Esophagus (tissue), 2 donors: Measurements from ENCODE around the gene USP20. TPM values are rescaled to one million over a fixed set of nuclear protein-coding genes. Genes with fewer than 3 reads are reported as not detected.

ENCODE experiments used
- H3K27ac ChIP-seq, 2 donors: one replicate each; pipeline ENCODE4 v1.5.1; 2013; ENCODE audit warnings: low read depth in 2 of 2, mild to moderate bottlenecking in 2 of 2, inconsistent platforms in 1 of 2, low read length in 1 of 2, moderate library complexity in 1 of 2
- H3K27me3 ChIP-seq, 2 donors: one replicate each; pipeline ENCODE4 v1.6.1; 2013; ENCODE audit warnings: low read length in 2 of 2, control low read depth in 1 of 2, mild to moderate bottlenecking in 1 of 2; ENCODE audit not compliant: insufficient read depth in 2 of 2, control insufficient read depth in 1 of 2
- H3K36me3 ChIP-seq, 2 donors: one replicate each; pipeline ENCODE4 v1.6.1; 2013; ENCODE audit warnings: low read length in 1 of 2; ENCODE audit not compliant: control insufficient read depth in 2 of 2, insufficient read depth in 2 of 2
- H3K4me1 ChIP-seq, 2 donors: one replicate each; pipeline ENCODE4 v1.6.1; 2013; ENCODE audit warnings: low read length in 1 of 2; ENCODE audit not compliant: control insufficient read depth in 2 of 2, insufficient read depth in 2 of 2
- H3K4me3 ChIP-seq, 2 donors: one replicate each; pipeline ENCODE4 v1.5.1; 2013; ENCODE audit warnings: low read length in 2 of 2, mild to moderate bottlenecking in 2 of 2, low read depth in 1 of 2, moderate library complexity in 1 of 2
- H3K9me3 ChIP-seq, 2 donors: one replicate each; pipeline ENCODE4 v1.6.1; 2013; ENCODE audit warnings: mild to moderate bottlenecking in 2 of 2, low read depth in 1 of 2, low read length in 1 of 2, moderate library complexity in 1 of 2; ENCODE audit not compliant: control insufficient read depth in 2 of 2, insufficient read depth in 1 of 2
- WGBS, 2 donors: extraction: QIAGEN DNeasy Blood & Tissue Kit; methylation state at CpG; one replicate each; pipeline ENCODE4 v1.1.7; 2013; 5-methylcytosine and 5-hydroxymethylcytosine counted together
- polyA plus RNA-seq, 2 donors: library from polyadenylated mRNA; stranded (reverse); fragments of 200-250 nt; gene quantifications; one replicate each; pipeline ENCODE4 v1.2.3, GENCODE V29; 2013
- donor health status: healthy with polysubstance abuse.
- donor health status: Bipolar disorder and iron deficiency.

USP20 gene
- polyA plus RNA-seq, 2 donors: 15.1 to 20.7 TPM

DNA sequence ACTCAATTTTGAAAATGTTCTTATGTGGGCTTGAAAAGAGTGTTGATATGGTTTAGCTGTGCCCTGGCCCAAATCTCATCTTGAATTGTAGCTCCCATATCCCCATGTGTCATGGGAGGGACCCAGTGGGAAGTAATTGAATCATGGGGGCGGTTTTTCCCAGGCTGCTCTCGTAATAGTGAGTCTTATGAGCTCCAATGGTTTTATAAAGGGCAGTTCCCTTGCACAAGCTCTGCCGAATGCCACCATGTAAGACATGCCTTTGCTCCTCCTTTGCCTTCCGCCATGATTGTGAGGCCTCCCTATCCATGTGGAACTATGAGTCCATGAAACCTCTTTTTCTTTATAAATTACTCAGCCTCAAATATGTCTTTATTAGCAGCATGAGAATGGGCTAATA, 71.0 kb downstream of the USP20 start:
- Histone ChIP-seq H3K36me3 (peaks cover 0 to 8% of the 10 kb centered on the region in 2 donors), H3K27ac (no peak overlapping the region), H3K4me1 (peaks cover 0 to 3% of the 10 kb centered on the region in 2 donors), H3K27me3 (no peaks in the 10 kb centered on the region), H3K9me3 (no peaks in the 10 kb centered on the region), H3K4me3 (no peak overlapping the region)
- WGBS, 2 donors: 96 to 97% methylated on average over 4 of the region's 4 CpGs

DNA sequence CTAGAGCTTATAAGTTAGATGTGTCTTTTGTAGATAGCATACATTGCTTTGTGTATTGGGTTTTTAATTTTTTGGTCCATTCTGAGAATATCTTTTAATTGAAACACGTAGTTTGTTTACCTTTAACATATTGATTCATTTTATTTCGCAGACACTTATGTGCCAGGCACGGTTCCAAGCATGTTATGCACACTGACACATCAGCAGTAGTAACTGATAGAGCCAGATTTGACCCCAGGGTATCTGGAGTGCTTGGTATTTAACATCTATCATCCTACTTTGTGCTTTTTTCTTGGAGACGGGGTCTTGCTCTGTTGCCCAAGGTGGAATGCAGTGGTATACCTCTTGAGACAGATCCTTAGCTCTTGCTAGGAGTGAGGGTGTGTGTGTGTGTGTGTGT, 71.9 kb downstream of the USP20 start:
- Histone ChIP-seq H3K27me3 (no peaks in the 10 kb centered on the region), H3K4me1 (peaks cover 0 to 3% of the 10 kb centered on the region in 2 donors), H3K4me3 (no peak overlapping the region), H3K36me3 (peaks cover 0 to 8% of the 10 kb centered on the region in 2 donors), H3K9me3 (no peaks in the 10 kb centered on the region), H3K27ac (no peak overlapping the region)
- WGBS, 2 donors: 93 to 95% methylated on average over 4 of the region's 4 CpGs

DNA sequence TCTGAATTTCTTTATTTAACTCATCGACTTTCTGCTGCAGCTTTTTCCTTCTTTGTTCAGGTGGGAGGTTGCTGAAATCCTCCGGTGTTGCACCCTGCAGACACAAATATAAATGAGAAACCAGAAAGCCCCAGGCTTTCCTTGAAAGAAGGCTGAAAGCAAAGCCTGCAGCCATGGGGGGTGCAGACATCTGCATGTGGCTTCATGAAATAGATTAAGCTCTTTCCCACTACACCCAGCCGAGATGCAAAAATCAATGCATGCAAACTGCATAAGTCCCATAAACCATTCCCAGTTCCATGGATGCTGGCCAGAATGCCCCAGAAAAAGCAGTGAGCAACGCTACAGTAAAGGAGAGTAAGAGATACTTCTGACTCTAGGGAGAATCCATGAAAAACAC, 73.6 kb downstream of the USP20 start:
- Histone ChIP-seq H3K27ac (no peak overlapping the region), H3K9me3 (no peaks in the 10 kb centered on the region), H3K36me3 (peaks cover 0 to 8% of the 10 kb centered on the region in 2 donors), H3K4me1 (peaks cover 0 to 3% of the 10 kb centered on the region in 2 donors), H3K27me3 (no peaks in the 10 kb centered on the region), H3K4me3 (no peak overlapping the region)
- 82 to 88% methylated on average over 4 of the region's 4 CpGs for WGBS, 2 donors

DNA sequence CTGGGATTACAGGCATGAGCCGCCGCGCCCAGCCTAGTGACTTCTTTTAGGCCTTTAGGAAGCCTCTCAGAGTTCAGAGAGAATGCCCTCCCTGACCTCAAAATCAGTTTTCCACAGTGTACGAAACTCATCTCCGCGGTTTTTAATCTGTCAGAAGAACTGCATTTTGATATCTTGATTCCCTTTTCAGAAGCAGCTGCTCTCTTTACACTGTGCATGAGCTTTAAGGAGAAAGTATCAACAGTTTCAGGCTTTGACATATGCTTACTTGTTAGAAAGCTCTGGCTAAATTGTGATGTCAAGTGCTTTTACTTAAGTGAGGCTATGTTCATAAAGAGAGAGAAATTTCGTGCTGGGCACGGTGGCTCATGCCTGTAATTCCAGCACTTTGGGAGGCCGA, 74.6 kb downstream of the USP20 start:
- Histone ChIP-seq H3K36me3 (peaks cover 0 to 8% of the 10 kb centered on the region in 2 donors), H3K9me3 (no peaks in the 10 kb centered on the region), H3K27me3 (no peaks in the 10 kb centered on the region), H3K4me3 (no peak overlapping the region), H3K27ac (no peak overlapping the region), H3K4me1 (peaks cover 0 to 3% of the 10 kb centered on the region in 2 donors)
- 91% methylated on average over 9 of the region's 9 CpGs for WGBS, 2 donors

DNA sequence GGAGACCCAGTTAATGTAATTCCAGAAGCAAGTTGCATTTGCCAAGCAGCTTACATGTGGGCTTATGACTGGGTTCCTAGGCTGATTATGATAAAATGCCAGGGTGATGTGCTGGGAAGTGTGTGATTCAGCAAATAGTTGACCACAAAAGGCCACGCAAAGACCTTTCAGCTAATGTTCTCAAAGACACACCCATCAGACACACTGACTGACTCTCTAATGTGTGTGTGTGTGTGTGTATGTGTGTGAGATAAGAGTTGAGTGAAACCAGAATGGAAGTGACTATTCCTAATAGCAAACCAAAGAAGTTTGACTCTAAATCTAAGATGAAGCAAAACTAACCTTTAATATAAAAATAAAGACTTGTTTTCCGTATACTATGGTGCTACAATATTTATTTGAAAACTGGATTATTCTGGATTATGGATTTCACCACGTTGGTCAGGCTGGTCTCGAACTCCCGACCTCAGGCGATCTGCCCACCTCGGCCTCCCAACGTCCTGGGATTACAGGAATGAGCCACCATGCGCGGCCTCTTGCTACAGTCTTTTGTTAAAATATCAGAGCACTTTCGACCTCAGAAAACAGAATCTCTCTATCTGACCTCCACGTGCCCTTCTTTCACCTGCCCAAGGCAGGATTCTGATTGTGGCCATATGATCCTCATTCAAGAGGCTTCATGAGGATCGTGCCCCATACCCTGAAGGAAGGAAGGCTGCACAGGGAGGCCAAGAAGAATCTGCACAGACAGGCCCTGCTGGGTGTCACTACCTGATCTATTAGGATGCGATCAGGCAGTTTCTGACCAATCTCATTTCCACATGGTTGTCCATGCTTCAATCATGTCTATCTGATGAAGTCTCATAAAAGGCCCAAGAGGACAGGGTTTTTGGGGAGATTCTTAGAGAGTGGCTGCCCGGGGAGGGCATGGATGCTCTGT, 75.6 kb downstream of the USP20 start:
- H3K27me3 ChIP-seq: no peaks in the 10 kb centered on the region
- H3K4me3 ChIP-seq: no peak overlapping the region
- no peaks in the 10 kb centered on the region for H3K9me3 ChIP-seq
- peaks cover 0 to 3% of the 10 kb centered on the region in 2 donors for H3K4me1 ChIP-seq
- peaks cover 0 to 8% of the 10 kb centered on the region in 2 donors for H3K36me3 ChIP-seq
- 78 to 84% methylated on average over 15 of the region's 15 CpGs for WGBS, 2 donors
- peak overlapping the region in 1 of 2 donors; percentile 57 for H3K27ac ChIP-seq

DNA sequence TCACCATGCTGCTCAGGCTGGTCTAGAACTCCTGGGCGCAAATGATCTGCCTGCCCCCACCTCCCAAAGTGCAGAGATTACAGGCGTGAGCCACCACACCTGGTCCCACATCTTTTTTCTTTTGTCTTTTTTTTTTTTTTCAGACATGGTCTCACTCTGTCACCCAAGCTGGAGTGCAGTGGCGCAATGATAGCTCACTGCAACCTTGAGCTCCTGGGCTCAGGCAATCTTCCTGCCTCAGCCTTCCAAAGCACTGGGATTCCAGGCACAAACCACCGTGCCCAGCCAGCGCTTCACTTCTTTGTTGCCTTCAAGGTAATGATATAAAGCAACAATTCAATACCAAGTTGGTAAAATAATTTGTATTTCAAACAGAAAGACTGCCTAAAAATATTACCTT, 78.8 kb downstream of the USP20 start:
- H3K9me3 ChIP-seq: no peaks in the 10 kb centered on the region
- H3K36me3 ChIP-seq: peaks cover 0 to 2% of the 10 kb centered on the region in 2 donors
- peaks cover 0 to 3% of the 10 kb centered on the region in 2 donors for H3K4me1 ChIP-seq
- no peak overlapping the region for H3K27ac ChIP-seq
- 94% methylated on average over 5 of the region's 5 CpGs for WGBS, 2 donors
- no peaks in the 10 kb centered on the region for H3K27me3 ChIP-seq
- no peak overlapping the region for H3K4me3 ChIP-seq

DNA sequence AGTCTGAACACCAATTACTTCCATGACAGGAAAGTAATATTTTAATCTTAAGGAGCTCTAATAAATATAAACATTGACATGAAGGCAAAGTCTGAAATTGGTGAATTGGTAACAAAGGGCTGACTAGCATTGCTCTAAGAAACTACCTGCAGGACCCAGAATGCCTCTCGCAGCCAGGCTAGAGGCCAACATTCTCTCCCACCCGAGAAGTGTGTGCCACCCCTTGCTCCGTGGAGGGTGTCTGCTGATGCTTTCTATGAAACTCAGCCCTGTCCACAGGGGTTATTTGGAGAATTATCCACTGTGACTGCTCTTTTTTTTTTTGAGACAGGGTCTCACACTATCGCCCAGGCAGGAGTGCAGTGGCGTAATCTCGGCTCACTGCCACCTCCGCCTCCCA, 81.4 kb downstream of the USP20 start:
- 93 to 95% methylated on average over 7 of the region's 7 CpGs for WGBS, 2 donors
- H3K27ac ChIP-seq: no peak overlapping the region
- no peak overlapping the region for H3K4me3 ChIP-seq
- H3K9me3 ChIP-seq: no peaks in the 10 kb centered on the region
- no peaks in the 10 kb centered on the region for H3K27me3 ChIP-seq
- peaks cover 0 to 2% of the 10 kb centered on the region in 2 donors for H3K36me3 ChIP-seq
- no peaks in the 10 kb centered on the region for H3K4me1 ChIP-seq

DNA sequence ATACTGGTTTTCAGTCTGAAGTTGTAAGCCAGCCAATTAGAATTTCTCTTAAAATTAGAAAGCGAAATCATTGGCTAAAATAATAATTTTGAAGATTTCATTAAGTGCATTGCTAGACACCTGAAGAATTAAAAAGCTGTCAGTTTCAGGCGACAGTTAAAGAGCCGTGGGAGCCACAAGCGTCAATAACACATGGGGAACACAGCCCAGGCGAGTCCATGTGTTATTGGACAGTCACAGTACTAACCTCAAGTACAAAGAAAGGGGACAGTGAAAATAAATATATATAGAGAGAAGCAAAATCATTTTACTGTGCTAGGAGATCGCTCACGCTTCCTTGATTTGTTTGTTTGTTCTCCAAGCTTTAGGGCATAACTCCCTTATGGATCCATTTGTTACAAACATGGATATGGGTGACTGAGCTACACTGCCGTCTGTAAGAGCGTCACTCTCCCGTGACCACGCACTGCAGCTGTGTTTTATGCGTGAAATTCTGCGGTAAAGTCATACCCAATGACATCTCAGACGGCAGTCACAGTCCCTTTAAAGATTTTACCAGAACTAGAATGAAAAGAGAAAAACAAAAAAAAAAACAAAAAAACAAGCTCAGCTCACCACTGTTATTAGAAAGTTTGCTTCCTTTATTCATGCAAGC, 83.2 kb downstream of the USP20 start:
- Histone ChIP-seq H3K27me3 (no peaks in the 10 kb centered on the region), H3K36me3 (peaks cover 0 to 2% of the 10 kb centered on the region in 2 donors), H3K4me1 (no peaks in the 10 kb centered on the region), H3K4me3 (no peak overlapping the region), H3K9me3 (no peaks in the 10 kb centered on the region), H3K27ac (no peak overlapping the region)
- 85 to 94% methylated on average over 14 of the region's 14 CpGs for WGBS, 2 donors

DNA sequence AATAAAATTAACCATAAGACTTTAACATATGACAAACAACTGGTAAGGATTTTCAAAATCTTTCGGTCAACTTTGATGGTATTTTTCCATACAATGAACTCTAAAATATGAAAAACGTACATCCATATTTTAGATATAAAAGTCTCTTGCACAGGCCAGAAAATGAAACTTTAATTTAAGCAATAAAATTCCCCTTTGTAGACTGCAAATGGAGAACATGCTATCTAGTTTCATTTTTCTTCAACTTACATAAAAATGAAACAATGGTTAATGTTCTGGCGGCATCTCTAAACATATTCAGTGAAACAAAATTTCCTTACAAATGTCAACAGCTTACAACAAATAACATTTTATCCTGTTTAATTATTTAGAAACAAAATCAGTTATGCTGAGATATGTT, 84.0 kb downstream of the USP20 start:
- WGBS, 2 donors: 58 to 63% methylated on average over 3 of the region's 3 CpGs

More for the DNA sequence above, 84.0 kb downstream of the USP20 start:
- Histone ChIP-seq H3K27ac (no peak overlapping the region), H3K36me3 (peaks cover 0 to 4% of the 10 kb centered on the region in 2 donors), H3K4me1 (no peaks in the 10 kb centered on the region), H3K9me3 (no peaks in the 10 kb centered on the region), H3K27me3 (no peaks in the 10 kb centered on the region), H3K4me3 (no peak overlapping the region)
